HuH-7.5 (cell line): Measurements from ENCODE around the gene PPP6R1.

Experiments used
- DNase-seq: peaks from one replicate; pipeline ENCODE4 v3.0.0; 2011; ENCODE audit warnings: low spot score

PPP6R1 gene

DNA sequence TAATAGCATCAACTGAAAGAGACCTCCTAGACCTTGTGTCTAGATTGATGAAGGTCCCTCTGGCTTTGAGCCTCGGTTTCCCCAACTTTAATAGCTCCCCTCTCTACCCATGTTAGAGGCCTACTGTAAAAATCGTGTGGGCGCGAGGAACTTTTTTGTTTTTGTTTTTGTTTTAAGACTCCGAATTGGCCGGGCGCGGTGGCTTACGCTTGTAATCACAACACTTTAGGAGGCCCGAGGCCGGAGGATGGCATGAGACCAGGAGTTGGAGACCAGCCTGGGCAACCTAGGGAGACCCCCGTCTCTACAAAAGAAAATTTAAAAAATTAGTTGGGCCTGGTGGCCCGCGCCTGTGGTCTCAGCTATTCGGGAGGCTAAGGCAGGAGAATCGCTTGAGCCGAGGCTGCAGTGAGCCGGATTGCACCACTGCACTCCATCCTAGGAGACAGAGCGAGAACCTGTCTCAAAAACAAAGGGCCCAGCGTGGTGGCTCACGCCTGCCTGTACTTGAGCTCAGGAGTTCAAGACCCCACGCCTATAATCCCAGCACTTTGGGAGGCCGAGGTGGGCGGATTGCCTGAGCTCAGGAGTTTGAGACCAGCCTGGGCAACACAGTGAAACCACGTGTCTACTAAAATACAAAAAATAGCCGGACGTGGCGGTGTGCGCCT, 858 bp upstream of the PPP6R1 start:
- DNase-seq: no peak

DNA sequence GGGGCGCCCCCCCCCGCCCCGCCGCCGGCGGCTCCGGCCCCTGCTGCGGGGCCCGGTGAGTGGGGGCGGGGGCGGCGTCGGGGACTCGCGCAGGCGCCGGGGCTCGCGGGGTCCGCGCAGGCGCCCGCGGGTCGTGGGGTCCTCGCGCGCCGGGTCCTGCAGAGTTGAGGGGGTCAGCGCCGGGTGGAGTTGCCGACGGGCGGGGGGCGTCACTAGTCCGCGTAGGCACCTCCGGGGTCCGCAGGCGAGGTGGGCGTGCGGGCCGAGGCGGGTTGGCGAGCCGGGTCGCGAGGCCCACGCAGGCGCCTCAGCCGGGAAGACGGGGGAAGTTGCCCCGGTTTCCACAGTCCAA, 365 bp downstream of the PPP6R1 start:
- peak; percentile 51 for DNase-seq

DNA sequence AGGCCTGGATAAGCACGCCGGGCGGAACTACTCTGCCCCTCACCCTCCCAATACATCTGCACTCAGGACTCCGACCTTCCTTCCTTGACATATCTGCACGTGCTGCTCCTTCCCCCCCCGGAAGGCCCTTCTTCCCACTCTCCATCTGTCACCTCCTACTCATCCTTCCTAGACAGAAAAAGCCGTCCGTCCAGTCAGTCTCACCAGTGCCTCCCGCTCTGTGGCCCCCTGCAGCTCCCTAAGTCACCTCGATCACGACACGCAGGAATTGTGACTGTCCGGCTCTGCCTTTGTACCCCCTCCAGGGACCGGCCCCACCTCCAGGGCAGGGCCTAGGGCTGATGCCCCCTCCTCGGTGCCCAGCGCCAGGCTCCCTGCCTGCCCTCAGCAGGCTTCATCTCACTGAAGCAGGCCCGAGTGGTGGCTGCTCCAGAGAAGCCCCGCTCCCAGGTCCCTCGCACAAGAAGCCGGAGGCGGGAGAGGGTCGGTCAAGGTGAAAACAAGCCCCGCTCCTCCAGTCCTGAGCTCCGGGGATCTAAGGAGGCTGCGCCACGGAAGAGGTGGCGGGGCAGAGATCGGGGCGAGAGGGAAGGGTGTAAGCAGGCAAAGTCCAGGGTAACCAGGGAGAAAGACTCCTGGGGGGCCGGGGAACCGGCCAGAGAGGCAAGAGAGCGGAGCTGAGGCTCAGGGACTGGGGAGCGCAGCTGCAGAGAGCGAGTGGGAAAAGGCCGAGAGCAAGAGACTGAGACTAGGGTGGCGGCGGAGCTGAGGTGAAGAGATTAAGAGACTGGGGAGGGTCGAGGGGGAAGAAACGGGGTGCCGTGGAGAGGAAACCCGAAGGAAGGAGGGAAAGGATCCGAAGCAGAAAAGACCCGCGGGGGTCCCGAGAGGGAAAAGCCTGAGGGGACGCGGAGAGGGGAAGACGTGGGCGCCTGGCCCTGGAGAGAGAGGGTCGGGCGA, 1.1 kb downstream of the PPP6R1 start:
- peak; percentile 65 for DNase-seq

DNA sequence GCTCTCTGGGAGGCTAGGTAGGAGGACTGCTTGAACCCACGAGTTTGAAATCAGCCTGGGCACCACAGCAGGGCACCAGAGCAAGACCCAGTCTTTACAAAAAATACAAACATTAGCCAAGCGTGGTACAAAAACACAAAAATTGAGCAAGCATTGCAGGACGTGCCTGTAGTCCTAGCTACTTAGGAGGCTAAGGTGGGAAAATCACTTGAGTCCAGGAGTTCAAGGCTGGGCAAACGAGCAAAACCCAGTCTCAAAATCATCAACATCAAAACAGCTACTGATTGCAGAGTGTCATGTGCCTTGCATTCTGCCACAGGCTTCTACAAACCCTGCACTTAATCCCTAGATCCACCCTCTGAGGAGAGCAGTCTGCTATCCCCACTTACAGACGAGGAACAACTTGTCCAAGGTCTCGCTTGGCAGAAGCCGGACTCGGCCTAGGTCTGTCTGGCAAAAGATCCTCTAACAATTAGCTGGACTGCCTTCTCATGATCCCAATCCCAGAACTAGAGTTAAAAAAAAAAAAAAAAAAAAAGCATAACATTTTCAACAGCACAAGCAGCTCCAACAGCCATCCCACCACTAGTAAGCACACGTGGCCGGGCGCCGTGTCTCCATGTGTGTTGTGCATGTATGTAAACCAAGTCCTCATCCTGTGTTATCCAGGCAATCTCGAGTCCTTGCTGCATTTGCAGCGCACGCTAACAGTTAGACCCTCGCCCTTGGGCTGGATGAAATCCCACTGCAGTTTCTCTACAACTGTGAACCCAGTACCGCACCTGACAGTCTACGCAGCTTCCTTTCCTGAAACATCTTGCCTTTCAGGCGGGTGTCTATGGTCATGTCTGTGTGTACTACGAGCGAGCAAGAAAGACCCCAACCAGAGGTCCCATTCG, 2.0 kb downstream of the PPP6R1 start:
- no peak for DNase-seq

DNA sequence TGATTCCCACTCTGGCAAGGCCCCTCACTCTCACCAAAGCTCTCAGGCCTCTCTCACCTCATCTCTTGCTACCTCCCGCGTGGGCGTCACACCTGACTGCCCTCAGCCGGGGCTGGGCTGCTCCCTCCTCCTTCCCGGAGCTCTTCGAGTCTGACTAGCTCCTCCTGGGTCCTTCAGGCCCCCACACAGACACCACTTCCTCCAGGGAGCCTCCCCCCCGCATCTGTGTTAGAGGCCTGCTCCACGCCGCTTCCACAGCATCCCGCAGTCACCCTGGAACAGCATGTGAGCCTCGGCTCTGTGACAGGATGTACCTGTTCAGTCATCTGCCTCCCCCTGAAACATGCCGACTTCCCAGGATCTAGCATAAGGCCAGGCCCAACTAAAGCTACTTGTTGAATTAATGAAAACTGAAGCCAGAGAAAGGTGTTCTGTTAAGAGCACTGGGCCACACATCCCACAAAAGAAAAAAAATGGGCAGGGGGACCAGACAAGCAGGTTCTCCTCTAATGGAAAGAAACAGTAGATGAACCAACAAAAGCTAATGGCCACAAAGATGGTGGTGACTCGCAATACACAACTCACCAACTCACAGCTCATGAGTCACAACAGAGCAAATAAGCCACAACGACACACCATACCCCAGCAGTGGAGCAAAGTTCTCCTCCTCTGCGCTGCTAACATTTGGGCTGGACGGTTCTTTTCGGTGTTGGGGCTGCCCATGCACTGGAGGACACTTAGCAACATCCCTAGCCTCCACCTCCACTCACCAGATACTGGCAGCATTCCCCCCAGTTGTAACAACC, 3.0 kb downstream of the PPP6R1 start:
- no peak for DNase-seq

DNA sequence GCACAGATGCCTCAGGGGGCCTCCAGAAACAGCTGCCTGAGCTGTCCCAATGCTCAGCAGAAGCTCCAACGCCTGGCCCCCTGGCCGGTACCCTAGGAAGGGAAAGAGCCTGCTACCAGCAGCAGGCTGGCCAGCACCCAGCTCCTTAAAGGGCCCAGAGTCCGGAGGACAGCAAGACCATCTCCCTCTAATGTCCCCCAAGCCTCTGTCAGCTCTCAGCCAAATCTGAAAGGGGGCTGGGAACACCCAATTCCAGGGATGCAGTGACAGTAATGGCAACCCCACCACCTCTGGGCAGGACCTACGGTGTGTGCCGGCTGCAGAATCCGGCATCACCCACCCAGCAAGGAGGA, 4.2 kb downstream of the PPP6R1 start:
- no peak for DNase-seq

DNA sequence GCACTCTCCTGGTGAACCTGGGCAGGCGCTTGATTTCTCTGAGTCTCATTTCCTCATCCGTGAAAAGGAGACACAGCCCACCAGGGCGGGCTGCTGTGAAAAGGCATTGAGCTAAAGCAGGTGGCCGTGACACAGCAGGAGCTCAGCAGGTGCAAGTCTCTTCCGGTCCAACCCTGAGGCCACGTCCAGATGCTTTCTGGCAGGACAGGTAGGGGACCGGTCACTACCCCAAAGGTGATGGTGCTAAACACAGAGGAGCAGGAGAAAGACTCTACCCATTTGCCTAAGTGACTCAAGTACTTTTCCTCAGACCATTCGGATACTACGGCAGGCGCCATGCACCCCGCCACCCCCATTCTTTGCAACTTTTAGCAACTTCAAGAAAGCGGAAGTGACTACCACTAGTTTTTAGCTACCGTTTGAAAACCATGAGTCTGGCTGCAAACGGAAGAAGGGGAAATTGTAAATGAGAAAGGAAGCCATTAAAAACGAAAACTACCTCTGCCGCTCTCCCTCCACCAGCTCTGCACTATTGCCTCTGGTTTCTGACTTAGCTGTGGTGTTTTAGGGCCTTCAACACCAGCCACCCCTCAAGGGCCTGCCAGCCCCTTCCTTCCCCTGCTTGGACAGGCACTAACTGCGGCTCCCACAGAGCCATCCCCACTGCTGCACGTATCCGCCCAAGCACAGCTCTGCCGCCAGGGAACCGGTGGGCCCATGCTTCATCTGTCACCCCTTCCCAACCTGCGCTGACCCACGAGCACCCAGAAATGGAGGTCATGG, 4.8 kb downstream of the PPP6R1 start:
- no peak for DNase-seq

DNA sequence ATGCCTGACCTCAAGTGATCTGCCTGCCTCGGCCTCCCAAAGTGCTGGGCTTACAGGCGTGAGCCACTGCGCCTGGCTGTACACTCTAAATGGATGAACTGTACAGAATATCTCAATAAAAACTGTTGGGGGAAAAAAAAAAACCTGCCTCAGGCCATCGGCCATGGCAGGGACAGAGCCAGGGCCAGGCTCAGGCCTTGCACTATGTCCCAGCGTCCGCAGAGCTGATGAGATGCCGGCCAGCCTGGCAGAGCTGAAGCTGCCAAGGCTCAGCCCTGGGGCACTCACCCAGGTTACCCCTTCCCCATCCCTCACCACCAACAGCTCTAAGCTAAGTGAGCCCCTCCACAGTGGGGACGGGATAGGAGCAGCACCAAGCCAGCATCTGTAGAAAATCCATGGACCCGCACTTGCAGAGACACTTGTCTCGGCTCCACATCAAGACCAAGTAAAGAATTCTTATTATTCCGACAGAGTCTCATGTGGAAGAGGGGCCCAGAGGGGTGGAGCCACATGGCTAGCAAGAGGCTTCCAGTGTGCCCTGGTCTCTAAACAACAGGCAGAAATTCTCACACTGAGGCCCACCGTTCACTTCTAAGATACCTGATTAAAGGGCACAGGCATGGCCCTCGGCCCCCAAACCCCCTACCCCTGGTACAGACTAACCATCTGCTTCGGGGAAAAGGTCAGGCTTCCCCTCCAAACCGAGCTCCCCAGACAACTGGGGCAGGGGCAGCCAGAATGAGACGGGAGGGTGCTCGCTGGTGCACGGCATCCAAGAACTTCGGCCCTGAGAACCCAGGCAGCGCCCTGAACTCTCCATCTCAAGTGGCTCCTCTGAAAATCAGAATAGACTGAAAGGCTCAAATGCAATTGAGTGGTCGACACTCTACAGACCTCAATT, 5.8 kb downstream of the PPP6R1 start:
- no peak for DNase-seq

DNA sequence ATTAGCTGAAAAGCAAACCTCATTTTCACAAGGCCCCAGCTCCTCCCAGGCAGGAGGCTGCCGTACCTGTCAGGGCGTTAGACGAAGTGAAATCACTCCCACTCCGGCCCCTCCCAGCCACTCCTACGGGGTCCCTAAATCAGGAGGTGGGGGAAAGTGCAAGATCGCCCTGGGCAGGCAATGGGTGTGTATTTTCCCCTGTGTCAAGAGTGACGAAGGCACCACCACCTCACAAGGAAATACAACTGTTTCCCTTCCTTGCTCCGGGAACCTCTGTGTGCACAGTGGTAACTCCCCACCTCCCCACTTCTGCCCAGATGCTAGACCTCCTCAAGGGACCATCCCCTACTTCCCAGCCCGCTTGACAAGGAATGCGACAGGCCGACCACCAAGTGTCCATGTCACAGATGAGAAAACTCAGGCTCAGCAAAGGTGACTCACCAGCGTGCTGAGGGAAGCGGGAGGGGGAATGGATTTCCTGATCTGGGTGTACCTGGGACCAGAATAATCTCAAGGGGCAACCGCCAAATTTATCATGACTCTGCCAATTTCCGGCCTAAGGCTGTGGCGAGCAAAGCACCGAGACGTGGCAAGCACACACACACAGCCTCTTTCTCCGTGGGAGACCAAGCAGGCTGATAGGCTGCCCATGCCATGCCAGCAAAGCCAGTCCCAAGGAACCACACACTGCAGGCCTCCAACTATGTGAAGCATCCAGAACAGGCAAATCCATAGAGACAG, 7.3 kb downstream of the PPP6R1 start:
- DNase-seq: no peak

DNA sequence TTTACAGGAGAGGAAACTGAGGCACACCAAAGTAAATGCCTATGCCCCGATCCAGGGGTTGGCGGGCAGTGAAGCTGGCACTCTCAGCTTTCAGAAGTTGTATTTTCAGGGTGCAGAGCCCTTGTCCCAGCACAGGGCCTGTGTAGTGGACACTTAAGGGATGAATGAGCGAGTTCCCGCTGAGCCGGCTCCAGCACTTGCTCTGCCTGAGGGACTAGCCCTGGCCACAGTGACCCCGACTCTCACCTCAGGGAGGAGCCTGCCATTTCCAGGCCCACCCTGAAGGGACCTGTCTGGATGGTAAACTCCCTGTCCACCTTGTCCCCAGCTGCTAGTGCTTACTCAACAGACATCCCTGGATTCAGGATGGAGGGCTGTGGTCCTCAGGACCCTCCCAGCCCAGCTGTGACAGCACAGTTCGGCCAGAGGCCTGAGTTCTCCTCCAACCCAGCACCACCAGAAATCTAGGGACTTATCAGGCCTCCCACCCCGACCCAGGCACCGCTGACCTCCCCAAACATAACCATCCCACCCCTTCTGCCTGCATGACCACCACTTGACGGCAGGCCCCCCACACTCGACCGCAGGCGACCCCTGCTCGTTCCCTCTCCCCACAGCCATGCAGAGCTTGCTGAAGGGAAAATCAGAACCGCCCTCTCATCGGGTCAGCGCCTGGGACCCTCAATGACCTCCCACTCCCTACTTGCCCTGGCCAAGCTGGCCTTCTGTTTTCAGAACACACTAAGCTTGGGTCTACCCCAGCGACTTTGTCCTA, 8.4 kb downstream of the PPP6R1 start:
- DNase-seq: no peak

DNA sequence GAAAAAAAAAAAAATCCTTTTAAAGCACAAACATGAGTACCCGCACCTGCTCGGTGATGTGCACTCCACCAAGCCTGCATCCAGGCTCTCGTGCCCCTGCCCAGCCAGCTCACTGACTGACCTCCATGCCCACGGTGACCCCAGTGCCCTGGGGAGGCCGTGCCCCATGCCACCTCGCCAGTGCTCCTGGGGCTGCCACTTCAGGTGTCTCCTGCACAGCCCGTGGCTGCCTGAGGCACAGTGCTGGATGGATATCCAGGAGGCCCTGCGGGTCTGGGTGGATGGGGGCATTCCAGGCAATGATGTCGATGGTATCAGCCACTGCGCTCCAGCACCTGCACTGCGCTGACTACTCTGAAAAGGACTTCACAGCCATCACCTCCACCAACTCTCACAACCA, 9.0 kb downstream of the PPP6R1 start:
- no peak for DNase-seq

DNA sequence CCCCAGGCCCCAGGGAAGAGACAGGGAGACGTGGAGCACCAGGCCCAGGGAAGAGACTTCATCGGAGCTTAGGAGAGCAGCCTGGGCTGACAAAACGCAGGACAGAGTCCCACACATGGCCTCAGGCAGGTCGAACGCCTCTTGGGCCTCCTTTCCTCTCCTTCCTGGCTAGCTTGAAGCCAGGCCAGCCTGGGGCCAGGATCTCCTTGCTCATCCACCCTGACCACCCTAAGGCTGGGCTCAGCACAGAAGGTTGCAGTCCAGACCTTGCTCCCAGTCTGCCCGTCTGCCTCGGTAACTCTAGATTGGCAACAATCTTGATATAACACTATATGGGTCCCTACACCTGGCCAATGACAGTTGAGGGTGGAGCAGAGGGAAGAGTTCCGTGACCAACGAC, 10.1 kb downstream of the PPP6R1 start:
- DNase-seq: no peak

DNA sequence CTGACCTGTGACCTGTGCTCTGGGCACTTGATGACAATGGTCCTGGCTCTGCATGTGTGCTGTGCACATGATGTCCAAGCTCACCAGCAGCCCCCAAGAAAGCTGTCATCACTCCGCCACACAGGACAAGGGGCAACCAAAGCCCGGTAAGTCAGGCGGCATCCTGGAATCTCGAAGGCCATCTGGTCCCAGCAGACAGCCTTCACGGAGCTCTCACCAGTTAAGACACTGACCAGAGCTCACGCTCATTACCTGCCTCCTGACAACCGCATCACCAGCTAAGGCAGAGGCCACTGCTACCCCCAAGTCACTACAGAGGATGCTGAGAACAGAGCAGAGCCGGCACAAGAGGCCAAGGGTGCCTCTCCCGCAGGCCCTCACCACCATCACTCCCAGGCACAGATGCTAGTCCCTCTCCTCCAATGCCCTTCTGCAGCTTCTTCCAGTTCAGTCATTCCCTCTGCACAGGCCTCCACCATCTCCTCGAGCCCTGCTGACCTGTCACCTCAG, 10.6 kb downstream of the PPP6R1 start:
- DNase-seq: no peak

DNA sequence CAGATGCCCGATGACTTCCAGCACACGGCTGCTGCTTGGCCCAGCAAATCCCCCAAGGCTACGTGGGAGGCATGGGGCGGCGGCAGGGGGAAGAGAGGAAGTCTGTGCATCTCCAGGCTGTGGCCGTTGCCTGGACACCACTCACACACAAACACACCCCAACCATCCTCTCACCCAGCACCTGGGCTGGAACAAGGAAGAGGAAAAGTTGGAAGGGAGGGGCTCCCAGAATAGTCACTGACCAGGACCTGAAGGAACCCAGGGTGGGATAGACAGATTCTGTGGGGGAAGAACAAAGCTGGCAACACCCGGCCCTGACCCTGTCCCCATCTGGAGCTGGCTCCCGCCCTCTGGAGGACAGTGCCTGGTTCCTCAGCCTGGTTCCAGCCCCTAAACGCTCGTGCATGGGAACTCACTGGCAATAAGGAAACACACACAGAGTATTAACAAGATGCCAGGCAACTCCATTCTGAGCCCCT, 11.2 kb downstream of the PPP6R1 start:
- no peak for DNase-seq

DNA sequence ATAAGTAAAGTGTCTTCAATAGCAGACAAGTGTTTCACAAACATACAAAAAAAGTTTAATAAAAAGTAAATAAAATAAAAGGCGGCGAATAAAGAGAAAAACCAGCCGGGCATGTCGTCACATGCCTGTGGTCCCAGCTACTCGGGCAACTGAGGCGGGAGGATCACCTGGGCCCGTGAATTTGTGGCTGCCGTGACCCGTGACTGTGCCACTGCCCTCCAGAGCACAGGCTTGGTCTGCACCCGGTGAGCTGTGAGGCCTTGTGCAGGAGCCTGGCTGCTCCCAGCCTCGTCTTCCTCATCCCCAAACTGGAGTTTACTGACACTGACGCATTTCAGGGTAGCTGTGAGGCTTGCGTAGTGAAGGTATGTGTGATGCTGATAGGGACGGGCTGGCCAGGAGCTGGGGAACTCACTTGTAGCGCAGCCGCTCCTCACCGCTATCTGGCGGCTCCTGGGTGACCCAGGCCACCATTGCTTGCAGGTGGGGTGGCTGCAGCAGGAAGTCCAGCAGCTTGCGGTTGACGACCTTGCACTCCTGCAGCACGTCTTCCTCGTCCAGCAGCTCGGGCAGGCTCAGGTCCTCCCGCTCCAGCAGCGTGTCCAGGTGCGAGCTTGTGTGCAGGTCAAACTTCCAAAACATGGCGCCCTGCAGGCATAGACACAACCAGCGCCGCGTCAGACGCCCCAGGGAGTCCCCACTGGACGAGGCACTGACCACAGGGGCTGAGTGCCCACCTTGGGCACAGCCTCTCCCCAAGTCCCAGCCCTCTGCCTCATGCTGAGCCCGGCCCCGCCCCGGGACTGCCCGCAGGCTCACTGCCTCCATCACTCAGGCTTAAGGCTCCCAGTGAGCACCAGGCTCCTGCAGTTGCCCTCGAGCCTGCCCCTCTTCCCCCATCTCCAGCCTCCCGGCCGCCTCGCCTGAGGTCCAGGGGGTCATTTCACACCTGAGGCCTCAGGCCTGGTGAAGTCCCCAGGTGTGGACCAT, 12.1 kb downstream of the PPP6R1 start:
- no peak for DNase-seq

DNA sequence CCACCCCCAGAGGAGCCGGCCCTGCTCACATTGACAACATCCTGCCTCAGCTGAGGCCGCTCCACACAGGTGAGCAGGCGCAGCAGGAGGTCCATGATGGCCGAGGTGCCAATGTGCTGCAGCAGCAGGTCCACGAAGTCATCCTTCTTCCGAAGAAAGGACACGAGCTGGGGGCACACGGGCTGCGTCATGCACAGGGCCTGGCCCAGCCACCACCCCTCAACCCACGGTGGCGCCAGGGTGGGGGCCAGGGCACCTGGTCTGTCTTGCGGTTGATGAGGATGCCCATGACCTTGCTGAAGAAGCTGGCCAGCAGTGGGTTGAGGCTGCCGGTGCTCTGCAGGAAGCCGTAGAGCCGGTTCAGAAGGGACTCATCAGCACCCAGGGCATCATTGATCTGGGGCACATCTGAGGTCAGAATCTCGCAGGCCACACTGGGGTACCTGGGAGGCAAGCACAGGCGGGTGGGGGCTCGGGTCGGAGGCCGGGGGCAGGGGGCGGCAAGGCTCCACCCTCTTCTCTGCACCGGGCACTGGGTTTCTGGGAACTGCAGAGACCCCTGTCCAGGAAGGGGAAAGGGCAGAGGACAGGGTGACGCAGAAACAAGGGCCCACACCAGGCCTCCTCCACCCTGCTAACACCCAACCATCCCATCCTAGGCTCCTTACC, 13.4 kb downstream of the PPP6R1 start:
- DNase-seq: no peak
